T-helper 2 cell treated with Interferon-gamma antibody and Interleukin-4, amounts not matched to agents 5 μg/mL and 100 μg/mL, for 36 hours (primary cell): ENCODE data around the gene ZNF467.

Experiments used
- DNase-seq: peaks from one replicate; pipeline ENCODE4 v3.0.0; 2021; ENCODE audit warnings: low spot score
- H3K27ac Mint-ChIP-seq: one replicate; pipeline ENCODE4 v1.8.0; 2021; ENCODE audit warnings: mild to moderate bottlenecking, mixed read lengths
- H3K27me3 Mint-ChIP-seq: one replicate; pipeline ENCODE4 v1.8.0; 2021; ENCODE audit warnings: low read depth, mixed read lengths
- H3K36me3 Mint-ChIP-seq: one replicate; pipeline ENCODE4 v1.8.0; 2021; ENCODE audit warnings: low read depth, mixed read lengths
- H3K4me1 Mint-ChIP-seq: one replicate; pipeline ENCODE4 v1.8.0; 2021; ENCODE audit warnings: low read depth, mixed read lengths
- H3K4me3 Mint-ChIP-seq: one replicate; pipeline ENCODE4 v1.8.0; 2022; ENCODE audit warnings: mild to moderate bottlenecking, moderate library complexity, mixed read lengths
- H3K9me3 Mint-ChIP-seq: one replicate; pipeline ENCODE4 v1.8.0; 2021; ENCODE audit warnings: mixed read lengths

The ZNF467 gene

DNA sequence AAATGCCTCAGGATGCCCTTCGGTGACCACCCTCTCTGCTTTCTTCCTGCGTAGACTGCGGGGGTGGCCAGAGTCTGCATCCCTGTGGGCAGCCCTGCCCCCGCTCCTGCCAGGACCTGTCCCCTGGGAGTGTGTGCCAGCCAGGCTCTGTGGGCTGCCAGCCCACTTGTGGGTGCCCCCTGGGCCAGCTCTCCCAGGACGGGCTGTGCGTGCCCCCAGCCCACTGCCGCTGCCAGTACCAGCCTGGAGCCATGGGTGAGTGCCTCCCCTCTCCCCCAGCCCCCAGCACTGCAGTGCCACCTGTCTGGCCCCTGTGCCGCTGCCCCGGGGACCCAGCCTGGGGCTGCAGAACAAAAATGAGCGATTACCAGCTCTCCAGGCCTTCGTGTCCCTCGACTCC, 41.7 kb upstream of the ZNF467 start:
- no peaks in the 10 kb centered on the region for H3K36me3 Mint-ChIP-seq
- no peaks in the 10 kb centered on the region for H3K9me3 Mint-ChIP-seq
- no peak overlapping the region for H3K4me3 Mint-ChIP-seq
- H3K27me3 Mint-ChIP-seq: no peaks in the 10 kb centered on the region
- H3K4me1 Mint-ChIP-seq: no peaks in the 10 kb centered on the region
- DNase-seq: no peak
- H3K27ac Mint-ChIP-seq: no peak overlapping the region

DNA sequence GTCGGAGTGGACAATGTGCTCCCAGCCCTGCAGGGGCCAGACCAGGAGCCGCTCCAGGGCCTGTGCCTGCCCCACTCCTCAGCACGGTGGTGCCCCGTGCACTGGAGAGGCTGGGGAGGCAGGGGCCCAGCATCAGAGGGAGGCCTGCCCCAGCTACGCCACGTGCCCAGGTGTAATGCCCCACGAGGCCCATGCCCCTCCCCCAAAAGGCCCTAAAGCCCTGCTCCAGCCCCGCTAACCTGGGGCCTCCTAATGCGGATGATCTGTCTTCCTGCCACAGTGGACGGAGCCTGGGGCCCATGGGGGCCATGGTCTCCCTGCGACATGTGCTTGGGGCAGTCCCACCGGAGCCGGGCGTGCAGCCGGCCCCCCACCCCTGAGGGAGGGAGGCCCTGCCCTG, 41.1 kb upstream of the ZNF467 start:
- DNase-seq: no peak
- no peaks in the 10 kb centered on the region for H3K36me3 Mint-ChIP-seq
- H3K27ac Mint-ChIP-seq: no peak overlapping the region
- H3K9me3 Mint-ChIP-seq: no peaks in the 10 kb centered on the region
- no peaks in the 10 kb centered on the region for H3K27me3 Mint-ChIP-seq
- no peaks in the 10 kb centered on the region for H3K4me1 Mint-ChIP-seq
- no peak overlapping the region for H3K4me3 Mint-ChIP-seq

DNA sequence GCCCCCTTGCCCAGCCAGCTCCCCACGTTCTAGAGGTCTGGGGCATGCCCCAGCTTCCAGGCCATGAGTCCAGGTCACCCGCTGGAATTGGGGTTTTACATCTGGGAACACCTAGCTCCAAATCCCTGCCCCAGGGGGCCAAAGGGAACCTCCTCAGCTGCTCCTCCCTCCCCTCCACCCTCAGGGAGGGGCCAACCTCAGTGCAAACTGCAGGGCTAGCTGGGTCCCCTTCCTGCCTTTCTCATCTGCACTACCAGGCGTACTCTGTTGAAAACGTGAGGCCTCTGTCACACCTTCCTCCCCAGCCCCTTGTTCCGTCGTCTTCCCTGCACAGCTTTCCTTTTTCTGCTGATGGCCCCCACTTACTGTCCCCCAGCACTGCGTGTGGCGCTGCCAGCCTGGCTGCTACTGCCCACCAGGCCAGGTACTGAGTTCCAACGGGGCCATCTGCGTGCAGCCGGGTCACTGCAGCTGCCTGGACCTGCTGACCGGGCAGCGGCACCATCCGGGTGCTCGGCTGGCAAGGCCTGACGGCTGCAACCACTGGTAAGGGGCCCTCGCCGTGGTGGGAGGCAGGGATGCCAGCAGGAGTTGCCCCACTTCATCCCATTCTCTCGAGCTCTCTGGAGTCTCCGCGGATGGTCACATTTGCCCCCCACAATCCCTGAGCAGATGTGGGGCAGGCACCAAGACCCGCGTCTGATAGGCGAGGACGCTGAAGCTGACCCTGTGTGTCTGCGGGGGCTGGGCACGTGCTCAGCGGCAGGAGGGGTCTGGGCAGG, 40.1 kb upstream of the ZNF467 start:
- H3K9me3 Mint-ChIP-seq: no peaks in the 10 kb centered on the region
- no peaks in the 10 kb centered on the region for H3K4me1 Mint-ChIP-seq
- DNase-seq: no peak
- no peaks in the 10 kb centered on the region for H3K27me3 Mint-ChIP-seq
- no peaks in the 10 kb centered on the region for H3K36me3 Mint-ChIP-seq
- H3K4me3 Mint-ChIP-seq: no peak overlapping the region
- no peak overlapping the region for H3K27ac Mint-ChIP-seq

DNA sequence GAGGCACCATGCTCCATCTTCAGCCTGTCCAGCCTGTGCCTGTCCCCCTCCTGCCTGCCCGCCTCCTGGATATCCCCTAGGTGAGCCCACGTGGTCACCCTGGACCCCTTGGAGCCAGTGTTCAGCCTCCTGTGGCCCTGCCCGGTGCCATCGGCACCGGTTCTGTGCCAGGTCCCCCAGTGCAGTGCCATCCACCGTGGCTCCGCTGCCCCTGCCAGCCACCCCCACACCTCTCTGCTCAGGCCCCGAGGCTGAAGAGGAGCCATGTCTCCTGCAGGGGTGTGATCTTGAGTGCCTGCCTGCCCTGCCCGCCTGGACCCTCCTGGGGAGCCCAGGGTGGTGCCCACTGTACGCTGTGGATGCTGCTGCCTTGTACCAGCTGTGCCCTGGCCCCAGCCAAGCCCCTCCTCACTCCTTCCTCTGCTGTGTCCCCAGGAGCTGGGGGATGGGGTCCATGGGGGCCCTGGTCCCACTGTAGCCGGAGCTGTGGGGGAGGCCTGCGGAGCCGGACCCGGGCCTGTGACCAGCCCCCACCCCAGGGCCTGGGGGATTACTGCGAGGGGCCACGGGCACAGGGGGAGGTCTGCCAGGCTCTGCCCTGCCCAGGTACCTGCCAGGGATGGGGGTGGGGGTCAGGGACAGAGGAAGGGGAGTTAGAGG, 38.6 kb upstream of the ZNF467 start:
- no peaks in the 10 kb centered on the region for H3K4me1 Mint-ChIP-seq
- H3K36me3 Mint-ChIP-seq: no peaks in the 10 kb centered on the region
- DNase-seq: no peak
- H3K27ac Mint-ChIP-seq: no peak overlapping the region
- H3K4me3 Mint-ChIP-seq: no peak overlapping the region
- no peaks in the 10 kb centered on the region for H3K9me3 Mint-ChIP-seq
- no peaks in the 10 kb centered on the region for H3K27me3 Mint-ChIP-seq

DNA sequence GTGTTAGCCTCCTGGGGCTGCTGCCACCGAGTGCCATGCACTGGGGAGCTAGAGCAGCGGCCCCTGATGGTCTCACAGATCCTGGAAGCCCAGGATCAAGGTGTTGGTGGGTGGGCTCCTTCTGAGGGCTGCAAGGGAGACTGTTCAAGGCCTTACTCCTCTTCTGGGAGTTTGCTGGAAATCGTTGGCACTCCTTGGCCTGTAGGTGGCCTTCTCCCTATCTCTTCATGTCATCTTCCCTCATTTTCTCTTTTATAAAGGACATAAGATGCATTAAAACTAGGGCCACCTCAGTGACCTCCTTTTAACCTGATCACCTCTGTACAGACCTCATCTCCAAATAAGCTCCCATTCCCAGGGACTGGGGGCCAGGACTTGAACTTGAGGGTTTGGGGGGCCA, 37.8 kb upstream of the ZNF467 start:
- no peaks in the 10 kb centered on the region for H3K9me3 Mint-ChIP-seq
- no peak overlapping the region for H3K27ac Mint-ChIP-seq
- DNase-seq: no peak
- H3K36me3 Mint-ChIP-seq: no peaks in the 10 kb centered on the region
- H3K27me3 Mint-ChIP-seq: no peaks in the 10 kb centered on the region
- no peaks in the 10 kb centered on the region for H3K4me1 Mint-ChIP-seq
- no peak overlapping the region for H3K4me3 Mint-ChIP-seq

DNA sequence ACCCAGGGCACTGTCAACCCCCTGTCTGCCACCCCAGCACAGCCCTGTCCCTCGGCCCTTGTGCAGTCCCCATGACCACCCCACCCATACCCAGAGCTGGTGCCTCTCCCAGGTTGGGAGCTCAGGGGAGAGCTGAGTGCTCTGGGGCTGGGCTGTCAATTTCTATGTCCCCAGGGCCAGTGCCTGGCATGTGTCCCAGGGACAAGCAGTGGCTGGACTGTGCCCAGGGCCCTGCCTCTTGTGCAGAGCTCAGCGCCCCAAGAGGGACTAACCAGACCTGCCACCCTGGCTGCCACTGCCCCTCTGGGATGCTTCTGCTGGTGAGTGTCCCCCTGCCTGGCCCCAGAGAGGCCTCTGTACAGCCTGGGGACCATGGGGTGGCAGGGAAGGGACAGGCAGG, 35.8 kb upstream of the ZNF467 start:
- H3K4me1 Mint-ChIP-seq: no peaks in the 10 kb centered on the region
- H3K27me3 Mint-ChIP-seq: no peaks in the 10 kb centered on the region
- no peaks in the 10 kb centered on the region for H3K36me3 Mint-ChIP-seq
- DNase-seq: no peak
- no peak overlapping the region for H3K27ac Mint-ChIP-seq
- H3K9me3 Mint-ChIP-seq: no peaks in the 10 kb centered on the region
- no peak overlapping the region for H3K4me3 Mint-ChIP-seq

DNA sequence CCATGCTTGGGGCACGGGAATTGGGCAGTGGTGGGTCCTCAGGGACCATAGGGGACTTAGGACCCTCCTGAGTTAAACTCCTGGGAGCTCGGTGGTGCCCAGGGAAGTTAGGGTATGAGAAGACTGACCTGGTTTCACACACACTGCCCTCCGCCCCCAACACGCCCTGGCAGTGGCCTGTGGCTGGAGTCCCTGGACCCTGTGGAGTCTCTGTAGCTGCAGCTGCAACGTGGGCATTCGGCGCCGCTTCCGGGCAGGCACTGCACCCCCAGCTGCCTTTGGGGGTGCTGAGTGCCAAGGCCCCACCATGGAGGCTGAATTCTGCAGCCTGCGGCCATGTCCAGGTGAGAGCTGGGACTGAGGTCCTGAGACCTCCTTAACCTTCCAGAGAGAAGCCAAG, 34.9 kb upstream of the ZNF467 start:
- H3K36me3 Mint-ChIP-seq: no peaks in the 10 kb centered on the region
- H3K27me3 Mint-ChIP-seq: no peaks in the 10 kb centered on the region
- H3K4me3 Mint-ChIP-seq: no peak overlapping the region
- no peak overlapping the region for H3K27ac Mint-ChIP-seq
- H3K4me1 Mint-ChIP-seq: no peaks in the 10 kb centered on the region
- no peaks in the 10 kb centered on the region for H3K9me3 Mint-ChIP-seq
- DNase-seq: no peak

DNA sequence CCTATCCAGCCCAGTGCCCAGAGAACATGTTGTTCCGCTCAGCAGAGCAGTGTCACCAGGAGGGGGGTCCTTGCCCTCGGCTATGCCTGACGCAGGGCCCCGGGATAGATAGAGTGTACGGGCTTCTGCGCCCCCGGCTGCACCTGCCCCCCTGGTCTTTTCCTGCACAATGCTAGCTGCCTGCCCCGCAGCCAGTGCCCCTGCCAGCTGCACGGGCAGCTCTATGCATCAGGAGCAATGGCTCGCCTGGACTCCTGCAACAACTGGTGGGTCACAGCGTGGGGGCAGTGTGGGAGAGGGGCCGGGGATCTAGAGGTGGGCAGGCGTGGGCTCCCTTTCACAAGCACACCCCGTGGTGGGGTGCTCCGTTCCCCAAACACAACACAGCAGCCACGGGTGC, 33.3 kb upstream of the ZNF467 start:
- H3K27me3 Mint-ChIP-seq: no peaks in the 10 kb centered on the region
- no peaks in the 10 kb centered on the region for H3K9me3 Mint-ChIP-seq
- no peak overlapping the region for H3K27ac Mint-ChIP-seq
- no peaks in the 10 kb centered on the region for H3K4me1 Mint-ChIP-seq
- DNase-seq: no peak
- no peaks in the 10 kb centered on the region for H3K36me3 Mint-ChIP-seq
- H3K4me3 Mint-ChIP-seq: no peak overlapping the region

DNA sequence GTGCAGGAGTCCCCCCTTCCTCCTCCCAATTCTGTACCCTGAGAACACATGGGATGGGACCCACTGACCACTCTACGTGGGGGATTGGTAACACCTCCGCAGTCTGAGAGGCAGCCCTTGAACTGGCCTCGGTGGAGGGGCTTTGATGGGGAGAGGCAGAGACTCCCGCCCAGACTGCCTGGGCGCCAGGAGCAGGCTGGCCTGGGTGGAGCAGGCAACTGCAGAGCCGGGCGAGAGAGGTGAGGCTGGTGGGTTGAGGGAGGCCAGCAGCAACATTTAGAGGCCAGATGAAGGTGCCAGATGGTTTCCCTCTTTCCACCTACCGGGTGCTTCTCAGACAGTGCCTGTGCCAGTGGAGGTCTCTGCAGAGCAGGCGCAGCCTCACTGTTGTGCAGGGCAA, 30.7 kb upstream of the ZNF467 start:
- Mint-ChIP-seq H3K4me3 (no peak overlapping the region), H3K9me3 (no peaks in the 10 kb centered on the region), H3K27ac (no peak overlapping the region), H3K36me3 (no peaks in the 10 kb centered on the region), H3K27me3 (no peaks in the 10 kb centered on the region), H3K4me1 (no peaks in the 10 kb centered on the region)
- no peak for DNase-seq

DNA sequence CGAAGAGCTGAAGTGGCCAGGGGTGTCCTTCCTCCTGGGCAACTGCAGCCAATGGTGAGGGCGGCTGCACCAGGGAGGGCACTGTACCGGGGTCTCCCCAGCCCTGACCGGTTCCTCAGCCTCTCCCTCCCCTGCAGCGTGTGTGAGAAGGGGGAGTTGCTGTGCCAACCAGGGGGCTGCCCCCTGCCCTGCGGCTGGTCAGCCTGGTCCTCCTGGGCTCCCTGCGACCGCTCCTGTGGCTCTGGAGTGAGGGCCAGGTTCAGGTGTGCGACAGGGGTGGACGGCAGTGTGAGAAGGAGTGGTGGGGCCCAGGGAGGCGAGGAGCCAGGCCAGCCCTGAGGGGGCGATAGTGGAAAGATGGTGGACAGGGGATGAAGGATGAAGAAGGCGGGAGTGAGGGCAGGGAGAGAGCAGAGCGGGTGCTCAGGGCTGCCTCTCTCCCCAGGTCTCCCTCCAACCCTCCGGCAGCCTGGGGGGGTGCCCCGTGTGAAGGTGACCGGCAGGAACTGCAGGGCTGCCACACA, 30.2 kb upstream of the ZNF467 start:
- H3K4me1 Mint-ChIP-seq: no peaks in the 10 kb centered on the region
- no peaks in the 10 kb centered on the region for H3K27me3 Mint-ChIP-seq
- no peak overlapping the region for H3K27ac Mint-ChIP-seq
- no peaks in the 10 kb centered on the region for H3K9me3 Mint-ChIP-seq
- no peak overlapping the region for H3K4me3 Mint-ChIP-seq
- DNase-seq: no peak
- no peaks in the 10 kb centered on the region for H3K36me3 Mint-ChIP-seq

DNA sequence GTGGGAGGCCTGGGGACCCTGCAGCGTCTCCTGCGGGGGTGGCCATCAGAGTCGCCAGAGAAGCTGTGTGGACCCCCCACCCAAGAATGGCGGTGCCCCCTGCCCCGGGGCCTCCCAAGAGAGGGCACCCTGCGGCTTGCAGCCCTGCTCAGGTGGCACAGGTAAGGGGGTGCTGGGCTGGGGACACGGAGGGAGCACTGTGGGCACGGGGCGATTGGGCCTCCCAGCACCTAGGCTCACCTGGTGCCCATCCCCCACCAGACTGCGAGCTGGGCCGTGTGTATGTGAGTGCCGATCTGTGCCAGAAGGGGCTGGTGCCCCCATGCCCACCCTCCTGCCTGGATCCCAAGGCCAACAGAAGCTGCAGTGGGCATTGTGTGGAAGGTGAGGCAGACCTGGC, 29.6 kb upstream of the ZNF467 start:
- Mint-ChIP-seq H3K27ac (no peak overlapping the region), H3K4me3 (no peak overlapping the region), H3K27me3 (no peaks in the 10 kb centered on the region), H3K36me3 (no peaks in the 10 kb centered on the region), H3K9me3 (no peaks in the 10 kb centered on the region), H3K4me1 (no peaks in the 10 kb centered on the region)
- DNase-seq: no peak

DNA sequence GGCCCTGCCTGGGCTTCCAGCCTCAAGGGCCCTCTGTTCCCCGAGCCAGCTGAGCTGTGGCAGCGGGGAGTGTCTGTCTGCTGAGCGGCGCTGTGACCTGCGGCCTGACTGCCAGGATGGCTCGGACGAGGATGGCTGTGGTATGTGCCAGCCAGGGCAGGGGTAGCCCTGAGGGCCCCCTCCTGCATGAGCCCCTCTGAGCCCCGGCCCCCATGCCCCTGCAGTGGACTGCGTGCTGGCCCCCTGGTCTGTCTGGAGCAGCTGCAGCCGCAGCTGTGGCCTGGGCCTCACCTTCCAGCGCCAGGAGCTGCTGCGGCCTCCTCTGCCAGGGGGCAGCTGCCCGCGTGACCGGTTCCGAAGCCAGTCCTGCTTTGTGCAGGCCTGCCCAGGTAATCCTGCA, 28.4 kb upstream of the ZNF467 start:
- Mint-ChIP-seq H3K9me3 (no peaks in the 10 kb centered on the region), H3K4me3 (no peak overlapping the region), H3K36me3 (no peaks in the 10 kb centered on the region), H3K27me3 (no peaks in the 10 kb centered on the region), H3K27ac (no peak overlapping the region), H3K4me1 (no peaks in the 10 kb centered on the region)
- no peak for DNase-seq

DNA sequence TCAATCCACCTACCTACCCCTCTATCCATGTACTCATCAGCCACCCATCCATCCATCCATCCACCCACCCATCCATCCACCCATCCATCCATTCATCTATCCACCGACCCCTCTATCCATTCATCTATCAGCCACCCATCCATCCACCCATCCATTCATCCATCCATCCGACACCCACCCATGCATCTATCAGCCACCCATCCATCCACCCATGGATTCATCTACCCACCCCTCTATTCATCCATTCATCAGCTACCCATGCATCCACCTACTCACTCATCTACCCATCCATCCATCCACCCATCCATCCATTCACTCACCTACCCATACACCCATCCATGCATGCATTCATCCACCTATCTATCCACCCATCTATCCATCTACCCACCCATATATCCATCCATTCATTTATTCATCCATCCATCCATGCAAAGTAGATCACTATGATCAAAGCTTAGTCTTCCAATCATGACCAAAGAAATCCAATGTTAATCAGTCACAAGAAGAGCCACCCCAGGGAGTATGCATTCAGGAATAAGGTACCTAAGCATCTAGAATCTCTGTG, 27.7 kb upstream of the ZNF467 start:
- Mint-ChIP-seq H3K27ac (no peak overlapping the region), H3K9me3 (no peaks in the 10 kb centered on the region)
- no peak for DNase-seq

DNA sequence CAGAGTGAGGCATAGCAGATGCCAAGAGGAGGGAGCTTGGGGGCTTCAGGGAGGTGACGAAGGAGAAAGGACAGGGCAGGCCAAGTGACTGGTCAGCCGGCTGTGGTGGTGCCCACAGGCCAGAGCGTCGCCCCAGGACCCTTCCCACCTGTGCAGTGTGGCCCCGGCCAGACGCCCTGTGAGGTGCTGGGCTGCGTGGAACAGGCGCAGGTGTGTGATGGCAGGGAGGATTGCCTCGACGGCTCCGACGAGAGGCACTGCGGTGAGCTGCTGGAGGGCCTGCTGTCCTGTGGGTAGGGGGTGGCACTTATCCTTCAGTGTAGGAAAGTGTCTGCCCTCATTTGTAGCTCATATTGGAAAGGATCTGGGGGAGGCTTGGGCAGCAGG, 26.8 kb upstream of the ZNF467 start:
- DNase-seq: no peak
- H3K27me3 Mint-ChIP-seq: no peaks in the 10 kb centered on the region
- H3K9me3 Mint-ChIP-seq: no peaks in the 10 kb centered on the region
- H3K4me1 Mint-ChIP-seq: no peaks in the 10 kb centered on the region
- no peak overlapping the region for H3K4me3 Mint-ChIP-seq
- H3K27ac Mint-ChIP-seq: no peak overlapping the region
- H3K36me3 Mint-ChIP-seq: no peaks in the 10 kb centered on the region

More for the DNA sequence above, 27.7 kb upstream of the ZNF467 start:
- no peaks in the 10 kb centered on the region for H3K4me1 Mint-ChIP-seq
- H3K36me3 Mint-ChIP-seq: no peaks in the 10 kb centered on the region
- no peaks in the 10 kb centered on the region for H3K27me3 Mint-ChIP-seq
- no peak overlapping the region for H3K4me3 Mint-ChIP-seq
